HG02840 (cell line): ENCODE measurements around the gene CHKA.

ENCODE experiments used
- ATAC-seq: cut with Tn5 transposase; IDR thresholded peaks from one replicate; pipeline ENCODE4 v1.9.1; 2021; ENCODE audit warnings: mild to moderate bottlenecking, moderate library complexity, moderate number of reproducible peaks; ENCODE audit not compliant: unreplicated experiment, low FRiP score

Gene CHKA

DNA sequence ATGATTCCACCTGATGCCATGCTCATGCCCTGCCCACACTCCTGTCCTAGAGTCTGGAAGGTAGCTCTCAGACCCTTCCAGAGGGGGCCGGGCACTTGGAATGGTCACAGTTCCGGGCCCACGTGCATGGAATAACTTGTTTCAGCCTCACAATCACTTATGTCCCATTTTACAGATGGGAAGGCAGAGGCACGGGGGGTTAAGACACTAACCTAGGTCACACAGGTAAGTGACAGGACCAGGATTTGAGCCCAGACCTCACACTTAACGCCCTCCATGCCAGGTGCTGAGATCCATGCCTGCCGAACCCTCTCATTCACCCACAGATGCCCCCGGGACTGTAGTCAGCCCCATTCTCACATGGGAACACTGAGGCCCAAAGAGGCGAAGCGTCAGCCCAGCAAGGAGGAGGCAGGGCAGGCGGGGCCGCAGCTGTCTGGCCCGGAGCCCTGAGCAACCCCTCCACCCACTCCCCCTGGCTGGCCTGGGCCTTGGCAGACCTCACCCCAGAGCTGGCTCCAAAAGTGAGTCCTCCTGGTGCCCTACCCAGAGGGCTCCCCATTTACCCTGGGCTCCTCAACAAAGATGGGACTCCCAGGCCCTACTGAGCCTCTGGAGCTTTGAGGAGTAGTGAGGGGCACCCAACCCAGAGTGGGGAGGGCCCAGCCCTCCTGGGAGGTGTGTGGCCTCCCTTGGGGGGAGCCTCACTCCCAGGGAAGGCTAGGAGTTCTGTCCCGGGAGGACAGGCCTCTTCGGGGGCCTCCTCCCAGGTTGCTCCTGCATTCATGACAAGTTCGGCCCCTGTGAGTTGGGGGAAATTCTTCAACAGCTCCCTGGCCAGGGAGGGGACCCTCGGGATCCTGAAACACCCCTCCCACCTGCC is 113.4 kb downstream of the CHKA start:
- no peak for ATAC-seq

DNA sequence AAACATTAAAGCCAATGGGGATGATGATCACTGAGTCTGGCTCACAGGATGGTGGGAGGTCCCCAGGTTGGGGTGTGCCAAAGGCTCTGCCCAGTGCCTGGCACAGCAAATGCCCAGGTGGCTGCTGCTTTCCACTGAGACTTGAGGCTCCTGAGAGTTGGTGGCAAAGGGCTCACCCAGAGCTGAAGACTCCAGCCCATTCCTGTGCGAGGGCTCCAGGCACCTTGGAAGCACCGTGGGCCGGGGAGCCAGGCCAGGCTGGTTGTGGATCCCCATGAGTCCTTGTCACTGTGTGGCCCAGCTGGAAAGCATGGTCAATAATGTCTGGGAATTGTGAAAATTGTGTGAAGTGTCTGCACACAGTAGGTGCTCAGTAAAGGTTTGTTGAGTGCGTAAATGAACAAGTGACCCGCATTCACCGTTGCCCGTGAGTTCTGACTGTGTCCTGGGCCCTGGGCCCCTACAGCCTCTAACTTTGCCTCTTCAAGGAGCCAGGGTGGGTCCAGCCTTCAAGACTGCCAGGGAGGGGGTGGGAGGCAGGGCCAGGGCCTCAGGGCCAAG is 114.5 kb downstream of the CHKA start:
- ATAC-seq = no peak

DNA sequence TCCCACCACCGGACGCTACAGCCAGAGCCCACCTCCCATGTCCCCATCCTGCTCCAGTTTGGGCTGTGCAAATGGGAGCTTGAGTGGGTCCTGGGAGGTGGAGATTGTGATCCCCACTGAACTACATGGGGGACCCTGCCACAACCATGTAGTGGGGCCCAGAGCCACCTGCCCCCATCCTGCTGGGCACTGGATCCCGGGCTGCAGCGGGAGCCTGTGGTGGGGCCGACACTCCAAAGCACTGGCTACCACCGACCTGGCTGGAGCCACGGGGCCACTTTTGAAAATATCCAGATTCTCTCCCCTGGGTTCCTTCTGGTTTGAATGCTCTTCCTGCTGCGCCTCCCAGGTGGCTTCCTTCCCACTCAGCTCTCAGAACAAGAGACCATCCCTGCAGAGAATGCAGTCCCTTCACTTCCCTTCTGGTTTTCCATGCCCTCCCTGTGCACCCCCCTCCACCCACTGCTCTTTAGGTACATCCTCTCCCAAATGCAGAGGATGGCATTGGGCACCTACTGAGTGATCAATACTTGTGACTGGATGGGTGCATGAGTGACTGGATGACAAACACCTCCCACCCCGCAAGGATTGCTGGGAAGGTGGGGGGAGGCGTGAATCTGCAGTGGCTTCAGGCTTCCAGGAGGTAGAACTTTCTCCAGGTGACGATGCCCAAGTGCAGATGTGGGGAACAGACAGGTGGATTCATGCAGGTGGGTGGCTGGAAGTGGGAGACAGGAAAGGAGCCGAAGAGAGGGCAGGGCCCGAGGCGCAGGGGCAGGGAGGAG is 116.4 kb downstream of the CHKA start:
- ATAC-seq = no peak

DNA sequence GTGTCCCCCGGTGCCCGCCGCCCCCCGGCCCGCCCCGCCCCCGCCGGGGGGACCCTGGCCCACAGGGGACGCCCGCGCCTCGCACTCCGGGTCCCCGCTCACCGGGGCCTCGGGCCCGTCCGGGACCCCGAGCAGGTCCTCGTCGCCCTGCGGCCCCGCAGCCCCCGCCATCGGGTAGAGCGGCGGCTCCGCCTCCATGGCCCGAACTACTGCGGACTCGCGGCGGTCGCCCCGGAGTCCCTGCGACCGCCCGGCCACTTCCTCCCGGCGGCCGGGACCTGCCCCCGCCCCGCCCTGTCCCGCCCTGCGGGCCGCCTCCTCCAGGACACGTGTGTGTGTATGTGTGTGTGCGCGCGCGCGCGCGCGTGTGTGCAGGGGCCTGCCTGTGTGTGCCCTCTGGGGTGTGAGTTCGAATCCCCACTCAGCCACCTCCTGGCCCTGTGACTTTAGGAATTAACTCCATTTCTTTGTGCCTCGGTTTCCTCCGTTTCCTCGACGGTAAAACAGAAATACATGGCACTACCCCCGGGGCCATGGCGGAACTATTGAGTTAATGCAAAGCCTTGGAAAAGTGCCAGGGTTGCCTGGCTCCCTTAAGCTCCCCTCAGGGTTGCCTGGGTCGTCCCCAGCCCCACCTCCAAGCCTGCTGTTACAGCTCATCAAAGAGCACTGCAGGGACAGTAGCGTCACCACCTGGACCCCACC is 117.2 kb downstream of the CHKA start, which contains the start of gene UNC93B1:
Gene UNC93B1 (minus strand): TSS at position 252 of the 705 bp plus-strand sequence. CDS start 54 bp downstream, at position 198.
- ATAC-seq = peak; percentile 41

DNA sequence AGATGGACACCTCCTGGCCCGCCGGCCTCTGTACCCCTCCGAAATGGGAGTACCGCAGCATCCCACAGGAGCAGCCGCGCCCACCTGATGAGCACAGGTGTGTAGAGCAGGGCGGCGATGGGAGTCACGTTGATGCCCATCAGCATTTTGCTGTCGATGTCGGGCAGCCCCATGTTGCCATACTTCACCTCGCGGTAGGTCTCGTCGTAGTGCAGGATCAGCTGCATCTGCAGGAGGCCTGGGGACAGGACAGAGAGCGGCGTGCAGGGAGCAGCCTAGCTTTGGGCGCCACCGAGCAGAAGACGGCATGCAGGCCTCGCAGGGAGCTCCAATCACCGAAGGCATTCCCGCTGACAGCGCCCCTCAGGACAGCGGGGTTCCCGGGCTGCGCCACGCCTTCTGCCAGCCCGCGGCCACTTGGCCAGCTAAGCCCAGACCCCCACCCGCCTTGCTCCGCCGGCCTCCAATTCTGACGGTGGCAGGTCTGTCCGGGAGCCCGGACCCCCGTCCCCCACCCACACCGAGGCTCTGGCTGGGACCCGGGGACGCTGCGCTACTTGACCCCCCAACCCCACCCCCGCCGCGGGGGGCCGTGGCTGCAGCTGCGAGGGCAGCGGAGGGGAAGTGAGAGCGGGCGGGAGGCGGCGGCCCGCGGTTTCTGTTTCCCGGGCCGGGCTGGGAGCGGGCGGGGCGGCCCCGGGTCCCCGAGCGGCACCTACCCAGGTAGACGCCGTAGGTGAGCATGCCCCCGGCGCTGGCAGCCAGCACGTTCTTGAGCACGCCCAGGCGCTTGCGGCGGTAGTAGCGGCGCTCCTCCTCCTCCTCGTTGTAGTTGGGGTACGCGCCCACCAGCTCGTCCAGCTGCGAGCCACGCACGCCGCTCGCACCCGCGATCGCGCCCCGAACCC is 118.0 kb downstream of the CHKA start:
- ATAC-seq = peak; percentile 43
